K562 (cell line): ENCODE results near the gene ROBO2. TPM values are rescaled to one million over a fixed set of nuclear protein-coding genes. Genes with fewer than 3 reads are reported as not detected.

Experiments used
- ARNT ChIP-seq, 2 experiments: fragments of 450-650 bp; IDR thresholded peaks; 2 replicates each; pipeline ENCODE4 v1.6.1; 2016; ENCODE audit warnings: mild to moderate bottlenecking in 1 of 2
- ATF6 ChIP-seq: sonication (generic); formaldehyde crosslinking; IDR thresholded peaks from 2 replicates; pipeline ENCODE4 v1.4.0; 2020; ENCODE audit warnings: mild to moderate bottlenecking, missing genetic modification reagents
- CAMTA2 ChIP-seq: fragments of 250-450 bp; sonication (Bioruptor Pico); conservative IDR thresholded peaks from 2 replicates; pipeline ENCODE4 v1.5.1; 2022
- CBFA2T3 ChIP-seq: fragments of 450-650 bp; IDR thresholded peaks from 2 replicates; pipeline ENCODE4 v1.6.1; 2017
- CBX3 ChIP-seq, 2 experiments: IDR thresholded peaks; 1 replicate in 1 of 2; 2 replicates in 1 of 2; pipeline ENCODE4 v1.6.1; 2012; ENCODE audit warnings: inconsistent platforms in 2 of 2, low read length in 2 of 2, borderline replicate concordance in 1 of 2, control low read depth in 1 of 2
- EP300 ChIP-seq: IDR thresholded peaks from 2 replicates; pipeline ENCODE4 v1.6.1; 2012; ENCODE audit warnings: low read length, improper control_type of control experiment
- HCFC1 ChIP-seq: IDR thresholded peaks from 2 replicates; pipeline ENCODE4 v1.6.1; 2012; ENCODE audit warnings: low read depth, low read length, improper control_type of control experiment
- HDAC2 ChIP-seq: fragments of 450-650 bp; IDR thresholded peaks from 2 replicates; pipeline ENCODE4 v1.6.1; 2016; ENCODE audit warnings: mild to moderate bottlenecking
- KDM1A ChIP-seq, 2 experiments: fragments of 450-650 bp; IDR thresholded peaks; 2 replicates each; pipeline ENCODE4 v1.6.1; 2016; ENCODE audit warnings: mild to moderate bottlenecking in 2 of 2
- KLF10 ChIP-seq: fragments of 250-450 bp; sonication (Bioruptor Pico); IDR thresholded peaks from 2 replicates; pipeline ENCODE4 v1.6.1; 2021; ENCODE audit warnings: matching md5 sums
- KLF16 ChIP-seq: IDR thresholded peaks from 2 replicates; pipeline ENCODE4 v1.6.1; 2016; ENCODE audit warnings: antibody characterized with exemption
- MAFF ChIP-seq: IDR thresholded peaks from 2 replicates; pipeline ENCODE4 v1.6.1; 2012; ENCODE audit warnings: low read length, improper control_type of control experiment
- POLR3A ChIP-seq: IDR thresholded peaks from 2 replicates; pipeline ENCODE4 v1.6.1; 2011; ENCODE audit warnings: borderline replicate concordance, mild to moderate bottlenecking, moderate library complexity; ENCODE audit not compliant: insufficient read length, insufficient read depth; ENCODE audit errors: extremely low read depth
- PPARD ChIP-seq: fragments of 250-450 bp; sonication (Bioruptor Pico); IDR thresholded peaks from 2 replicates; pipeline ENCODE4 v1.8.0; 2022; ENCODE audit warnings: inconsistent platforms, mild to moderate bottlenecking, moderate library complexity
- SMARCA4 ChIP-seq: fragments of 450-650 bp; IDR thresholded peaks from 2 replicates; pipeline ENCODE4 v1.6.1; 2016
- TAL1 ChIP-seq: fragments of 450-650 bp; IDR thresholded peaks from 2 replicates; pipeline ENCODE4 v1.6.1; 2016; ENCODE audit warnings: mild to moderate bottlenecking
- TEAD4 ChIP-seq, 2 experiments: sonication (generic) in 1 of 2; formaldehyde crosslinking in 1 of 2; IDR thresholded peaks; 2 replicates each; pipeline versions ENCODE4 v1.6.1 to v1.8.0; 2012 to 2022; ENCODE audit warnings: borderline replicate concordance in 1 of 2, inconsistent platforms in 1 of 2, low read length in 1 of 2, mild to moderate bottlenecking in 1 of 2, missing genetic modification reagents in 1 of 2
- ZEB2 ChIP-seq: fragments of 450-650 bp; IDR thresholded peaks from 2 replicates; pipeline ENCODE4 v1.6.1; 2016
- ZFPM2 ChIP-seq: fragments of 250-450 bp; sonication (Bioruptor Pico); IDR thresholded peaks from 2 replicates; pipeline ENCODE4 v1.5.1; 2022; ENCODE audit warnings: mild to moderate bottlenecking
- ZNF24 ChIP-seq: fragments of 450-650 bp; IDR thresholded peaks from 2 replicates; pipeline ENCODE4 v1.6.1; 2016
- ZNF561 ChIP-seq: fragments of 450-650 bp; formaldehyde crosslinking; conservative IDR thresholded peaks from 2 replicates; pipeline ENCODE4 v1.4.0; 2020; ENCODE audit warnings: mild to moderate bottlenecking, moderate library complexity
- ZNF668 ChIP-seq: fragments of 250-450 bp; sonication (Bioruptor Pico); IDR thresholded peaks from 2 replicates; pipeline ENCODE4 v1.8.0; 2022; ENCODE audit warnings: mild to moderate bottlenecking, inconsistent platforms
- ZNF696 ChIP-seq: fragments of 250-450 bp; sonication (Bioruptor Pico); conservative IDR thresholded peaks from 2 replicates; pipeline ENCODE4 v1.4.0; 2020; ENCODE audit warnings: mild to moderate bottlenecking, moderate library complexity
- polyA plus RNA-seq, 8 experiments: library from polyadenylated mRNA; depleted of rRNA in 4 of 8; stranded (reverse) in 5 of 8; unstranded in 3 of 8; fragments of >200 nt; fragmentation: Nextera tagmentation in 2 of 8; fragmentation: Illumina TruSeq in 1 of 8; extraction: Ambion mirVana in 2 of 8; extraction: Trizol in 1 of 8; gene quantifications; 2 replicates each; pipeline versions ENCODE4 v1.2.1 to v1.2.3, GENCODE V29; 2011 to 2014; ENCODE audit warnings: inconsistent platforms in 1 of 8, missing spikeins in 1 of 8
- total RNA-seq, 7 experiments: library from RNA; depleted of rRNA in 6 of 7; stranded (reverse); fragments of >200 nt in 6 of 7; fragmentation: Illumina TruSeq in 2 of 7; extraction: Trizol in 2 of 7; gene quantifications; 2 replicates each; pipeline versions ENCODE4 v1.2.1 to v1.2.3, GENCODE V29; 2011 to 2021; ENCODE audit warnings: low replicate concordance in 1 of 7
- TF ChIP-seq, protein P1 (sequence below): fragments of 450-650 bp; IDR thresholded peaks from 2 replicates; pipeline ENCODE4 v1.6.1; 2016; ENCODE audit warnings: mild to moderate bottlenecking
- TF ChIP-seq, protein P2 (sequence below), 2 experiments: fragments of 450-650 bp; IDR thresholded peaks; 2 replicates each; pipeline ENCODE4 v1.6.1; 2016

The ROBO2 gene
- total and polyA plus RNA-seq, 9 of the 15 experiments (the other 6 are each of a cell fraction or from before 2014, with no cell fraction given) = 0.84 to 3.0 (median 1.7) TPM

DNA sequence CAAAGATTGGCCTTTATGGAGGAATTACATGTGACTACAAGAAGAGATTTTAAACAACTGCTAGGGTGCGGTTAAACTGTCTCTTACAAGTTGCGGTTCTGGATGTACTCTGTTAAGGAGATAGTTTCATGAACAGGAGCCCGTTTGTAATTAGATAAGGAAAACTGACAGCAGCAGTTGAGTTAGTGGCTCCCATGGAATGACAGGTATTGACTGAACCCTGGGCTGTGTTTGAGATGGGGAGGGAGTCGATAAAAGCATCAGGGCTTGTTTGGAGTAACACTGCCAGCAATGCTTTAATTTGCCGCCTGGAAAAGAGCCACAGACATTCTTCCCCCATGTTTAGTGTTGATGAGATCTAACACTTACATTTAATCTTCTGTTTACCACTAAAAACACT, 139.9 kb downstream of the ROBO2 start (continued):
- TF ChIP-seq ZFPM2 (CRISPR knock-in tag) (no peak), KLF16 (peak; percentile 85), KDM1A (IDR thresholded peaks at IDR 0.05) (peak; percentile 79 to 80), KLF10 (CRISPR knock-in tag) (no peak), HDAC2 (0 out of 2 replicates have a peak, but pooled peaks have one; percentile 40), ZEB2 (peak; percentile 71), TAL1 (peak; percentile 83), PPARD (no peak), ZNF561 (no peak), HCFC1 (no peak), EP300 (peak; percentile 95), CAMTA2 (no peak), POLR3A (no peak), SMARCA4 (peak; percentile 69), ZNF668 (no peak), MAFF (no peak), ZNF24 (no peak), ATF6 (CRISPR knock-in tag) (no peak), ARNT (IDR thresholded peaks at IDR 0.05) (no peak), ZNF696 (CRISPR knock-in tag) (no peak), CBX3 (IDR thresholded peaks at IDR 0.05; ENCODE audit: borderline replicate concordance in 1 of 2, low read length in 2 of 2) (peak in 1 of 2 experiments; percentile 49; a peak in 1 of 3 replicates), CBFA2T3 (peak; percentile 92), TEAD4 (IDR thresholded peaks at IDR 0.05; ENCODE audit: low read length) (peak; percentile 92), TEAD4 (CRISPR knock-in tag; IDR thresholded peaks at IDR 0.05; ENCODE audit: borderline replicate concordance) (no peak)
- TF ChIP-seq, protein P1, sequence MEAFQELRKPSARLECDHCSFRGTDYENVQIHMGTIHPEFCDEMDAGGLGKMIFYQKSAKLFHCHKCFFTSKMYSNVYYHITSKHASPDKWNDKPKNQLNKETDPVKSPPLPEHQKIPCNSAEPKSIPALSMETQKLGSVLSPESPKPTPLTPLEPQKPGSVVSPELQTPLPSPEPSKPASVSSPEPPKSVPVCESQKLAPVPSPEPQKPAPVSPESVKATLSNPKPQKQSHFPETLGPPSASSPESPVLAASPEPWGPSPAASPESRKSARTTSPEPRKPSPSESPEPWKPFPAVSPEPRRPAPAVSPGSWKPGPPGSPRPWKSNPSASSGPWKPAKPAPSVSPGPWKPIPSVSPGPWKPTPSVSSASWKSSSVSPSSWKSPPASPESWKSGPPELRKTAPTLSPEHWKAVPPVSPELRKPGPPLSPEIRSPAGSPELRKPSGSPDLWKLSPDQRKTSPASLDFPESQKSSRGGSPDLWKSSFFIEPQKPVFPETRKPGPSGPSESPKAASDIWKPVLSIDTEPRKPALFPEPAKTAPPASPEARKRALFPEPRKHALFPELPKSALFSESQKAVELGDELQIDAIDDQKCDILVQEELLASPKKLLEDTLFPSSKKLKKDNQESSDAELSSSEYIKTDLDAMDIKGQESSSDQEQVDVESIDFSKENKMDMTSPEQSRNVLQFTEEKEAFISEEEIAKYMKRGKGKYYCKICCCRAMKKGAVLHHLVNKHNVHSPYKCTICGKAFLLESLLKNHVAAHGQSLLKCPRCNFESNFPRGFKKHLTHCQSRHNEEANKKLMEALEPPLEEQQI = peak; percentile 66; the same call in 1 of the 2 replicates
- TF ChIP-seq, protein P2, sequence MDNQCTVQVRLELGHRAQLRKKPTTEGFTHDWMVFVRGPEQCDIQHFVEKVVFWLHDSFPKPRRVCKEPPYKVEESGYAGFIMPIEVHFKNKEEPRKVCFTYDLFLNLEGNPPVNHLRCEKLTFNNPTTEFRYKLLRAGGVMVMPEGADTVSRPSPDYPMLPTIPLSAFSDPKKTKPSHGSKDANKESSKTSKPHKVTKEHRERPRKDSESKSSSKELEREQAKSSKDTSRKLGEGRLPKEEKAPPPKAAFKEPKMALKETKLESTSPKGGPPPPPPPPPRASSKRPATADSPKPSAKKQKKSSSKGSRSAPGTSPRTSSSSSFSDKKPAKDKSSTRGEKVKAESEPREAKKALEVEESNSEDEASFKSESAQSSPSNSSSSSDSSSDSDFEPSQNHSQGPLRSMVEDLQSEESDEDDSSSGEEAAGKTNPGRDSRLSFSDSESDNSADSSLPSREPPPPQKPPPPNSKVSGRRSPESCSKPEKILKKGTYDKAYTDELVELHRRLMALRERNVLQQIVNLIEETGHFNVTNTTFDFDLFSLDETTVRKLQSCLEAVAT (IDR thresholded peaks at IDR 0.05) = peak in 1 of 2 experiments; percentile 84; a peak in 1 of 4 replicates
